ENCODE measurements around the gene HIC2. TPM values are rescaled to one million over a fixed set of nuclear protein-coding genes. Genes with fewer than 3 reads are reported as not detected.
"Not testable (repeated sequence)": the region's sequence is repeated elsewhere in the genome, so short reads cannot be mapped to it uniquely, and the experiment has no call there.

Gene HIC2
- total and polyA plus RNA-seq, 9 of the 15 experiments (the other 6 are each of a cell fraction or from before 2014, with no cell fraction given): 1.7 to 117 (median 35.5) TPM

- ATAC-seq; FAIRE-seq; H3K9ac ChIP-seq (ENCODE audit: insufficient read depth in 1 of 2, low read depth in 2 of 2, low read length in 2 of 2); H3K9me3 ChIP-seq (replicated peaks; ENCODE audit: control insufficient read depth, insufficient read depth, low read depth, low read length); H4K20me1 ChIP-seq (replicated peaks; ENCODE audit: control insufficient read depth, insufficient read depth, low read length); intact Hi-C loops (cut with micrococcal nuclease); H3K27ac ChIP-seq (ENCODE audit: extremely low read depth, low read depth, low read length); POLR2A ChIA-PET; H3K4me3 ChIP-seq; H3K27me3 ChIP-seq (ENCODE audit: control insufficient read depth in 2 of 2, insufficient read depth in 2 of 2, low read length in 2 of 2); BruUV-seq (replicated peaks); H3K79me2 ChIP-seq (ENCODE audit: control insufficient read depth, insufficient read depth, low read length); H2AFZ ChIP-seq (ENCODE audit: low read depth, low read length); DNase-seq (ENCODE audit: extremely low read depth in 1 of 4, low spot score in 3 of 4); H3K9me1 ChIP-seq (ENCODE audit: control insufficient read depth, insufficient read depth, low read length); H3K36me3 ChIP-seq (ENCODE audit: control insufficient read depth, insufficient read depth, low read length); CTCF ChIA-PET (ENCODE audit: low intra/inter-chr PET ratio): not testable (repeated sequence)
- Histone ChIP-seq H3K4me1 (replicated peaks in 1 of 2; ENCODE audit: control insufficient read depth in 2 of 2, insufficient read depth in 2 of 2, low read length in 2 of 2) (peaks cover 7 to 10% of the 10 kb centered on the region in 2 experiments; a peak in 4 of 5 replicates), H3K4me2 (ENCODE audit: insufficient read depth, low read length) (peak overlapping the region; percentile 31; the same call in 1 of the 2 replicates)
- in situ Hi-C loops (cut with MboI): loop anchor here (25.0 kb wide), 2 partner anchors 517 to 1117 kb away; no protein-coding TSS in a partner anchor
- WGBS (ENCODE audit: insufficient coverage, low coverage, missing lambda C conversion rate): 31% methylated on average over 3 of the region's 19 CpGs
Observed at GRCh38 chr22:21420180-21420763, 3.1 kb downstream of the HIC2 start.

- H3K4me1 ChIP-seq (replicated peaks in 1 of 2; ENCODE audit: control insufficient read depth in 2 of 2, insufficient read depth in 2 of 2, low read length in 2 of 2); DNase-seq (ENCODE audit: extremely low read depth in 1 of 4, low spot score in 3 of 4); H3K79me2 ChIP-seq (ENCODE audit: control insufficient read depth, insufficient read depth, low read length); H3K36me3 ChIP-seq (ENCODE audit: control insufficient read depth, insufficient read depth, low read length); H3K4me2 ChIP-seq (ENCODE audit: insufficient read depth, low read length); H3K4me3 ChIP-seq; CTCF ChIA-PET (ENCODE audit: low intra/inter-chr PET ratio); H3K9me3 ChIP-seq (replicated peaks; ENCODE audit: control insufficient read depth, insufficient read depth, low read depth, low read length); H3K9me1 ChIP-seq (ENCODE audit: control insufficient read depth, insufficient read depth, low read length); H2AFZ ChIP-seq (ENCODE audit: low read depth, low read length); H4K20me1 ChIP-seq (replicated peaks; ENCODE audit: control insufficient read depth, insufficient read depth, low read length); intact Hi-C loops (cut with micrococcal nuclease); BruUV-seq (replicated peaks); H3K9ac ChIP-seq (ENCODE audit: insufficient read depth in 1 of 2, low read depth in 2 of 2, low read length in 2 of 2); POLR2A ChIA-PET; H3K27ac ChIP-seq (ENCODE audit: extremely low read depth, low read depth, low read length); FAIRE-seq; H3K27me3 ChIP-seq (ENCODE audit: control insufficient read depth in 2 of 2, insufficient read depth in 2 of 2, low read length in 2 of 2): not testable (repeated sequence)
- peak; percentile 79 for ATAC-seq
- in situ Hi-C loops (cut with MboI): loop anchor here (25.0 kb wide), 2 partner anchors 513 to 1113 kb away; no protein-coding TSS in a partner anchor
- WGBS (ENCODE audit: insufficient coverage, low coverage, missing lambda C conversion rate): 17% methylated on average over 4 of the region's 12 CpGs
Observed at GRCh38 chr22:21424084-21424709, 7.0 kb downstream of the HIC2 start.

DNA sequence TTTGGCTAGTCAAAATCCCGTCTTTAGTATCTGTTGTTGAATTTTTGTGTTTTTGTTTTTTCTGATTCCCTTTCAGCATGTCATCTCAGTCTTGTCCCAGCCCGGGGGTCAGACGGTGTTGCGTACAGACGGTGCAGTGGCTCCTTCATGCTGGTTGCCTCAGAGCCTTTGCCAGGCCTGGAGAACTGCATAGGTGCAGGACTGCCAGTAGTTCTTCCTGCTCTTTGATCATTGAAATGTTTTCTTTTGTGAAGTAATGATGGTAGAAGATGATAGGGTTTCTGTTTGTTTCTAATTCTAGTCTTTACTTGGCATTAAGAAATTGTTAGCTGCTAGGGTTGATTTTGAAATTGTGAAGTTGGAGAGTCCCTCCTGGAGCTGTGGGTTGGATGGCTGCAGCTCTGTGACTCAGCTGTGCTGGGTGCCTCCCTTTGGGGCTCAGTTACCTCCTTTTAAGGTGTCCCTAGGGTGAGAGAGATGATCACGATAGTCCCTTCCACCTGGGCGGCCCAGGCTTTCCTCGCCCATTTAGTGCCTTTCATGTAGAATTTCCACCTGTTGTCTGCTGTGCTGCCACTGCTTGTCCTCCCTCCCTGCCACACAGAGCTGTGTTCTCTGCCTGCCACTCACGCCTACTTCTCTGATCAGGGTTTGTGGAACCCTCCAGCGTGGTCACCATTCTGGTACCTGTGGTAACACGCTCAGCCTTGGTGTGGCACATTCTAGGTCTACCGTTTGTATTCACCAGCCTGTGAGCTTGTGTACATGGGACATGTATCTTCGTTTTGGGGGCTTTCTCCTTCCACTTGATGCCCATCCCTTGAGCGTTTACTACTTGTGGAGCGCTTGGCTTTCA, 17.4 kb downstream of the HIC2 start:
- DNase-seq (ENCODE audit: extremely low read depth in 1 of 4, low spot score in 3 of 4); H3K27ac ChIP-seq (ENCODE audit: extremely low read depth, low read depth, low read length); H3K4me2 ChIP-seq (ENCODE audit: insufficient read depth, low read length); H3K79me2 ChIP-seq (ENCODE audit: control insufficient read depth, insufficient read depth, low read length); H3K4me3 ChIP-seq; H2AFZ ChIP-seq (ENCODE audit: low read depth, low read length); intact Hi-C loops (cut with micrococcal nuclease); CTCF ChIA-PET (ENCODE audit: low intra/inter-chr PET ratio); BruUV-seq (replicated peaks); H3K9ac ChIP-seq (ENCODE audit: insufficient read depth in 1 of 2, low read depth in 2 of 2, low read length in 2 of 2); POLR2A ChIA-PET; H3K27me3 ChIP-seq (ENCODE audit: control insufficient read depth in 2 of 2, insufficient read depth in 2 of 2, low read length in 2 of 2); H4K20me1 ChIP-seq (replicated peaks; ENCODE audit: control insufficient read depth, insufficient read depth, low read length); H3K36me3 ChIP-seq (ENCODE audit: control insufficient read depth, insufficient read depth, low read length); H3K9me1 ChIP-seq (ENCODE audit: control insufficient read depth, insufficient read depth, low read length); ATAC-seq; FAIRE-seq; H3K4me1 ChIP-seq (replicated peaks in 1 of 2; ENCODE audit: control insufficient read depth in 2 of 2, insufficient read depth in 2 of 2, low read length in 2 of 2); H3K9me3 ChIP-seq (replicated peaks; ENCODE audit: control insufficient read depth, insufficient read depth, low read depth, low read length); in situ Hi-C loops (cut with MboI): not testable (repeated sequence)
- no CpG with 5 or more reads among the region's 15 CpGs for WGBS (ENCODE audit: insufficient coverage, low coverage, missing lambda C conversion rate)

Data from K562 (cell line).